Activated CD8-positive, alpha-beta T cell treated with anti-CD3 and anti-CD28 coated beads, Interleukin-2, amount 10 ng/mL, durations not matched to agents 7 days and 5 days (primary cell): ENCODE measurements around the gene TOMM5. TPM values are rescaled to one million over a fixed set of nuclear protein-coding genes. Genes with fewer than 3 reads are reported as not detected.

Experiments used
- ATAC-seq: fragments of 150-1000 bp; cut with Tn5 transposase; one replicate; pipeline ENCODE4 v1.10.0; 2021; ENCODE audit warnings: moderate library complexity
- CTCF ChIA-PET: fragments of 350-600 bp; sonication (Branson Sonifier 250); formaldehyde crosslinking; loops from one replicate; lab custom pipeline; 2021; ENCODE audit warnings: antibody characterized with exemption; lab: Charles Lee
- POLR2A ChIA-PET: fragments of 350-600 bp; sonication (Branson Sonifier 250); formaldehyde crosslinking; loops from one replicate; lab custom pipeline; 2021; ENCODE audit warnings: antibody characterized with exemption; lab: Charles Lee
- DNase-seq: peaks from one replicate; pipeline ENCODE4 v3.0.0-alpha.2; 2020
- H3K27ac Mint-ChIP-seq: one replicate; pipeline ENCODE4 v1.8.0; 2021; ENCODE audit warnings: mild to moderate bottlenecking, mixed read lengths
- H3K27me3 Mint-ChIP-seq: one replicate; pipeline ENCODE4 v1.8.0; 2021; ENCODE audit warnings: low read depth, mixed read lengths
- H3K36me3 Mint-ChIP-seq: one replicate; pipeline ENCODE4 v1.8.0; 2021; ENCODE audit warnings: low read depth, mixed read lengths
- H3K4me1 Mint-ChIP-seq: one replicate; pipeline ENCODE4 v1.8.0; 2021; ENCODE audit warnings: low read depth, mixed read lengths
- H3K4me3 Mint-ChIP-seq: one replicate; pipeline ENCODE4 v1.8.0; 2021; ENCODE audit warnings: mild to moderate bottlenecking, mixed read lengths
- H3K9me3 Mint-ChIP-seq: one replicate; pipeline ENCODE4 v1.8.0; 2022; ENCODE audit warnings: mixed read lengths; ENCODE audit not compliant: insufficient read depth
- total RNA-seq, 2 experiments: library from RNA; stranded (reverse); gene quantifications; one replicate each; pipeline ENCODE4 v1.2.3, GENCODE V29; 2021

Gene TOMM5
- total RNA-seq, 2 experiments from 2014 or later, result 110 to 112 TPM

- ChIA-PET POLR2A (no interaction called here), CTCF (no interaction called here)
- no peaks in the 10 kb centered on the region for H3K4me1 Mint-ChIP-seq
Observed at GRCh38 chr9:37559125-37559524, 33.3 kb downstream of the TOMM5 start.

GRCh38 chr9:37555786-37556185 lies 36.6 kb downstream of the TOMM5 start:
- no peaks in the 10 kb centered on the region for H3K27me3 Mint-ChIP-seq
- POLR2A ChIA-PET, result no interaction called here
- CTCF ChIA-PET, result no interaction called here
- DNase-seq, result no peak
- H3K4me1 Mint-ChIP-seq, result no peaks in the 10 kb centered on the region
- no peak overlapping the region for H3K27ac Mint-ChIP-seq
- ATAC-seq, result no peak
- no peak overlapping the region for H3K4me3 Mint-ChIP-seq
- H3K36me3 Mint-ChIP-seq, result no peaks in the 10 kb centered on the region
- H3K9me3 Mint-ChIP-seq, result no peaks in the 10 kb centered on the region

More at GRCh38 chr9:37559125-37559524, 33.3 kb downstream of the TOMM5 start:
- ATAC-seq (no peak), DNase-seq (no peak)
- no peak overlapping the region for H3K4me3 Mint-ChIP-seq
- H3K36me3 Mint-ChIP-seq, result peaks cover 8% of the 10 kb centered on the region
- no peak overlapping the region for H3K27ac Mint-ChIP-seq
- no peaks in the 10 kb centered on the region for H3K27me3 Mint-ChIP-seq
- peaks cover 5% of the 10 kb centered on the region for H3K9me3 Mint-ChIP-seq

GRCh38 chr9:37554318-37554717 lies 38.1 kb downstream of the TOMM5 start:
- Mint-ChIP-seq H3K4me1 (no peaks in the 10 kb centered on the region), H3K36me3 (no peaks in the 10 kb centered on the region), H3K27ac (no peak overlapping the region), H3K4me3 (no peak overlapping the region), H3K9me3 (no peaks in the 10 kb centered on the region), H3K27me3 (no peaks in the 10 kb centered on the region)
- ATAC-seq (no peak), DNase-seq (no peak)
- ChIA-PET POLR2A (no interaction called here), CTCF (no interaction called here)

- CTCF ChIA-PET, result no interaction called here
- DNase-seq, result no peak
- H3K9me3 Mint-ChIP-seq, result no peaks in the 10 kb centered on the region
- no peak for ATAC-seq
- H3K36me3 Mint-ChIP-seq, result no peaks in the 10 kb centered on the region
- POLR2A ChIA-PET, result no interaction called here
- no peak overlapping the region for H3K4me3 Mint-ChIP-seq
- H3K27me3 Mint-ChIP-seq, result no peaks in the 10 kb centered on the region
- no peaks in the 10 kb centered on the region for H3K4me1 Mint-ChIP-seq
- H3K27ac Mint-ChIP-seq, result no peak overlapping the region
Observed at GRCh38 chr9:37551888-37552287, 40.5 kb downstream of the TOMM5 start.

- ATAC-seq (no peak), DNase-seq (no peak)
- POLR2A ChIA-PET, result no interaction called here
- no peaks in the 10 kb centered on the region for H3K4me1 Mint-ChIP-seq
- H3K36me3 Mint-ChIP-seq, result no peaks in the 10 kb centered on the region
- H3K27ac Mint-ChIP-seq, result no peak overlapping the region
- CTCF ChIA-PET, result no interaction called here
- H3K27me3 Mint-ChIP-seq, result no peaks in the 10 kb centered on the region
- H3K4me3 Mint-ChIP-seq, result no peak overlapping the region
- no peaks in the 10 kb centered on the region for H3K9me3 Mint-ChIP-seq
Observed at GRCh38 chr9:37551468-37551867, 40.9 kb downstream of the TOMM5 start.

- Mint-ChIP-seq H3K4me1 (no peaks in the 10 kb centered on the region), H3K36me3 (no peaks in the 10 kb centered on the region), H3K9me3 (no peaks in the 10 kb centered on the region), H3K4me3 (no peak overlapping the region), H3K27me3 (no peaks in the 10 kb centered on the region), H3K27ac (no peak overlapping the region)
- CTCF ChIA-PET, result no interaction called here
- DNase-seq, result no peak
- POLR2A ChIA-PET, result no interaction called here
- ATAC-seq, result no peak
Observed at GRCh38 chr9:37550781-37551180, 41.6 kb downstream of the TOMM5 start.

GRCh38 chr9:37549527-37549926 lies 42.9 kb downstream of the TOMM5 start:
- no peak overlapping the region for H3K4me3 Mint-ChIP-seq
- no peaks in the 10 kb centered on the region for H3K27me3 Mint-ChIP-seq
- no peaks in the 10 kb centered on the region for H3K4me1 Mint-ChIP-seq
- no peak for DNase-seq
- no peak for ATAC-seq
- no peaks in the 10 kb centered on the region for H3K36me3 Mint-ChIP-seq
- ChIA-PET CTCF (no interaction called here), POLR2A (interaction anchor here (0.6 kb wide), 1 partner anchor 50 kb away, joined by 5 read pairs; no protein-coding TSS in a partner anchor)
- H3K27ac Mint-ChIP-seq, result no peak overlapping the region
- no peaks in the 10 kb centered on the region for H3K9me3 Mint-ChIP-seq

- CTCF ChIA-PET, result no interaction called here
- H3K36me3 Mint-ChIP-seq, result no peaks in the 10 kb centered on the region
- no peak overlapping the region for H3K27ac Mint-ChIP-seq
- no peak for DNase-seq
- POLR2A ChIA-PET, result no interaction called here
- H3K4me1 Mint-ChIP-seq, result no peaks in the 10 kb centered on the region
- no peaks in the 10 kb centered on the region for H3K27me3 Mint-ChIP-seq
- no peak overlapping the region for H3K4me3 Mint-ChIP-seq
- no peak for ATAC-seq
- no peaks in the 10 kb centered on the region for H3K9me3 Mint-ChIP-seq
Observed at GRCh38 chr9:37547328-37547878, 45.0 kb downstream of the TOMM5 start.

GRCh38 chr9:37543468-37543867 lies 48.9 kb downstream of the TOMM5 start:
- Mint-ChIP-seq H3K36me3 (peaks cover 1% of the 10 kb centered on the region), H3K27ac (no peak overlapping the region), H3K4me1 (no peaks in the 10 kb centered on the region), H3K9me3 (no peaks in the 10 kb centered on the region), H3K27me3 (no peaks in the 10 kb centered on the region), H3K4me3 (no peak overlapping the region)
- no peak for DNase-seq
- no peak for ATAC-seq
- ChIA-PET POLR2A (no interaction called here), CTCF (no interaction called here)

- Mint-ChIP-seq H3K36me3 (peaks cover 1% of the 10 kb centered on the region), H3K27ac (no peak overlapping the region), H3K9me3 (no peaks in the 10 kb centered on the region), H3K27me3 (no peaks in the 10 kb centered on the region), H3K4me1 (no peaks in the 10 kb centered on the region), H3K4me3 (no peak overlapping the region)
- DNase-seq, result no peak
- CTCF ChIA-PET, result no interaction called here
- POLR2A ChIA-PET, result no interaction called here
- ATAC-seq, result no peak
Observed at GRCh38 chr9:37542895-37543294, 49.5 kb downstream of the TOMM5 start.

- Mint-ChIP-seq H3K27me3 (no peaks in the 10 kb centered on the region), H3K4me3 (no peak overlapping the region), H3K27ac (no peak overlapping the region), H3K9me3 (no peaks in the 10 kb centered on the region), H3K36me3 (peaks cover 1% of the 10 kb centered on the region), H3K4me1 (no peaks in the 10 kb centered on the region)
- CTCF ChIA-PET, result no interaction called here
- ATAC-seq (no peak), DNase-seq (no peak)
- POLR2A ChIA-PET, result no interaction called here
Observed at GRCh38 chr9:37542488-37542887, 49.9 kb downstream of the TOMM5 start.

GRCh38 chr9:37541465-37541864 lies 50.9 kb downstream of the TOMM5 start:
- H3K4me1 Mint-ChIP-seq, result no peaks in the 10 kb centered on the region
- DNase-seq (no peak), ATAC-seq (no peak)
- CTCF ChIA-PET, result no interaction called here
- H3K27ac Mint-ChIP-seq, result no peak overlapping the region
- H3K36me3 Mint-ChIP-seq, result peaks cover 1% of the 10 kb centered on the region
- no peaks in the 10 kb centered on the region for H3K9me3 Mint-ChIP-seq
- H3K27me3 Mint-ChIP-seq, result no peaks in the 10 kb centered on the region
- no peak overlapping the region for H3K4me3 Mint-ChIP-seq
- POLR2A ChIA-PET, result interaction anchor here (0.6 kb wide), 1 partner anchor 156 kb away, joined by 4 read pairs; no protein-coding TSS in a partner anchor

GRCh38 chr9:37540634-37541033 lies 51.8 kb downstream of the TOMM5 start:
- Mint-ChIP-seq H3K27me3 (no peaks in the 10 kb centered on the region), H3K4me3 (no peak overlapping the region), H3K9me3 (no peaks in the 10 kb centered on the region), H3K4me1 (no peaks in the 10 kb centered on the region), H3K36me3 (peaks cover 1% of the 10 kb centered on the region), H3K27ac (no peak overlapping the region)
- ChIA-PET CTCF (no interaction called here), POLR2A (no interaction called here)
- ATAC-seq (no peak), DNase-seq (no peak)
